Upper lobe of right lung (tissue), 1 donor: ENCODE measurements around the gene ZNF791. TPM values are rescaled to one million over a fixed set of nuclear protein-coding genes. Genes with fewer than 3 reads are reported as not detected.
A peak's percentile ranks its signal among the peaks of the same experiment; 100 is the strongest.

Source experiments
- ATAC-seq: fragments of 200-7000 bp; cut with Tn5 transposase; one replicate; pipeline ENCODE4 v1.9.1; 2020; ENCODE audit warnings: mild to moderate bottlenecking, moderate library complexity
- DNase-seq: peaks from one replicate; pipeline ENCODE4 v3.0.0-alpha.2; 2020
- H3K27ac ChIP-seq: fragments of 200-600 bp; one replicate; pipeline ENCODE4 v1.8.0; 2022
- H3K27me3 ChIP-seq: fragments of 200-600 bp; one replicate; pipeline ENCODE4 v1.8.0; 2022; ENCODE audit warnings: mild to moderate bottlenecking
- H3K36me3 ChIP-seq: fragments of 200-600 bp; one replicate; pipeline ENCODE4 v1.8.0; 2022
- H3K4me1 ChIP-seq: fragments of 200-600 bp; one replicate; pipeline ENCODE4 v1.8.0; 2022
- H3K4me3 ChIP-seq: fragments of 200-600 bp; one replicate; pipeline ENCODE4 v1.8.0; 2022; ENCODE audit warnings: mild to moderate bottlenecking
- H3K9me3 ChIP-seq: fragments of 200-600 bp; one replicate; pipeline ENCODE4 v1.8.0; 2022
- intact Hi-C: fragments of 100-400 bp; cut with DNase I; formaldehyde crosslinking; loops from one replicate; pipeline ENCODE4 v1.11.0; 2022
- total RNA-seq: library from RNA; stranded (reverse); fragmentation: NEBNext Ultra II Directional; extraction: Animal tissue kit (Norgen Biotek cat#: 25700); gene quantifications from one replicate; pipeline ENCODE4 v1.2.1, GENCODE V29; 2021
- TF ChIP-seq, protein P1 (sequence below): fragments of 200-600 bp; IDR thresholded peaks from one replicate; pipeline ENCODE4 v1.8.0; 2022; ENCODE audit warnings: antibody characterized with exemption
- donor health status: DM: no; HTN: yes; CAD: no; lungs with severe emphysema.

Gene ZNF791
- total RNA-seq, 1 donor from 2014 or later = 29.7 TPM

DNA sequence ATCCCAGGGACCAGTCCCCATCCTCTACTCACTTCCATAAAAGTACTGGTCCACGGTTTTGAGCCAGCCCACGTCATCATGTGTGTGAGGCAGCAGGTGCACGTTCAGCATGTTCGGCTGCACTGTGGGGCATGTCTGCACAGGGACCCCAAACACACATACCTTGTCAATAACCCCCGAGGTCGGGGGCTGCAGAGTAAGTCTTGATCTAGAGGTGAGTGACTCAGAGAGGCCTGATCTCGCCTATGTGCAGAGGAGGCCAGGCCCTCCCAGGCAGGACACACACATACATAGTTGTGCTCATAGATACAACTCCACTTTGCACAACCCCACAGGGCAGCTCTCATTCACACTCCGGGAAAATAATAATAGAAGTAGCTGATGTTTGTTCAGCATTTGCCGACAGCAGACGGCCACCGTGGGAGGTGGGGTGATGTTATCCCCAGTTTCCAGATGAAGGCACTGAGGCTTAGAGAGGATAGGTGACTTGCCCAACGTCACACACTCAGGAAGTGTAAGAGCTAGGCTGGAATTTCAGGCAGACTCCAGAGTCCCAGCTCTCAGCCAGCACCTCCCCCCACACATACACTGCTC, 55.0 kb downstream of the ZNF791 start:
- DNase-seq (no peak), ATAC-seq (peak; percentile 2)
- intact Hi-C loops = no loop called here
- Histone ChIP-seq H3K27me3 (no peaks in the 10 kb centered on the region), H3K4me1 (peaks cover 33% of the 10 kb centered on the region), H3K36me3 (peaks cover 42% of the 10 kb centered on the region), H3K9me3 (no peaks in the 10 kb centered on the region), H3K4me3 (peak overlapping the region; percentile 65), H3K27ac (peak overlapping the region; percentile 70)
- TF ChIP-seq, protein P1, sequence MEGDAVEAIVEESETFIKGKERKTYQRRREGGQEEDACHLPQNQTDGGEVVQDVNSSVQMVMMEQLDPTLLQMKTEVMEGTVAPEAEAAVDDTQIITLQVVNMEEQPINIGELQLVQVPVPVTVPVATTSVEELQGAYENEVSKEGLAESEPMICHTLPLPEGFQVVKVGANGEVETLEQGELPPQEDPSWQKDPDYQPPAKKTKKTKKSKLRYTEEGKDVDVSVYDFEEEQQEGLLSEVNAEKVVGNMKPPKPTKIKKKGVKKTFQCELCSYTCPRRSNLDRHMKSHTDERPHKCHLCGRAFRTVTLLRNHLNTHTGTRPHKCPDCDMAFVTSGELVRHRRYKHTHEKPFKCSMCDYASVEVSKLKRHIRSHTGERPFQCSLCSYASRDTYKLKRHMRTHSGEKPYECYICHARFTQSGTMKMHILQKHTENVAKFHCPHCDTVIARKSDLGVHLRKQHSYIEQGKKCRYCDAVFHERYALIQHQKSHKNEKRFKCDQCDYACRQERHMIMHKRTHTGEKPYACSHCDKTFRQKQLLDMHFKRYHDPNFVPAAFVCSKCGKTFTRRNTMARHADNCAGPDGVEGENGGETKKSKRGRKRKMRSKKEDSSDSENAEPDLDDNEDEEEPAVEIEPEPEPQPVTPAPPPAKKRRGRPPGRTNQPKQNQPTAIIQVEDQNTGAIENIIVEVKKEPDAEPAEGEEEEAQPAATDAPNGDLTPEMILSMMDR = no peak

DNA sequence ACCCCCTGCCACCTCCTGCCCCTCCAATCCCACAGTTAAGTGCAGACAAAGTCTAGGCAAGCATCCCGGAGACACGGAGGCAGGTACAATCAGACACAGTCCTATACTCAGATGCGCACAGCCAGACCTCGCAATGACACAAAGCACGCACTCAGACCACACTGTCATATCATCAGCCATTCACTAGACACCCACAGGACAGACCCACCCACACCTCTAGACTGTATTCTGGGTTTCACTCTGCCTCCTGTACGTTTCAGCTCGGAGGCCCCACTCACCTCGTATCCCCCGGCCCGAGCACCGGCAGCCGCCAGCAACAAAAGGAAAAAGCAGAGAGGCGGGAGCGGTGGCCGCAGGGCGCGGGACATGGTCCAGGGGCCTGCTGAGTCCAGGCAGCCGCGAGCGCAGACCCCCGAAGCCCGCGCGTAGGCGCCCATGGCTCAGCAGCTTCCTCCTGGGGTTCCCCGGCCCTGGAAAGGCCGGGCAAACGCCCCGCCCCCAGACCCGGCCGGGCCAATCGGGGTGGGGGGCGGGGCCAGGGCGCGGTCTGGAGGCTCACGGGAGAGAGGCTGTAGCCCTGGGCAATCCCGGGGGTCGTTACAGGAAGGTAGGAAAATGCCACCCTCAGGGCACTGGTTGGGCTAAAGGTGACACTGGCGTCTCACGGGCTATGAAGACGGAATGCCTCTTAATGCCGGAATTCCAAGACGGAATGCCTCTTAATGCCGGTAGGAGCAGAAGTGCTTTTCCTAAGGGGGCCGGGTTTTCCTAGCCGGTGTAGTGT, 55.7 kb downstream of the ZNF791 start, which contains the start of the genes MAN2B1 and WDR83:
Gene MAN2B1, minus strand, starts transcription at position 478 of the 784 bp plus-strand sequence. Its CDS starts 41 bp downstream, at position 437.
Gene WDR83, plus strand, starts transcription at position 543 of the 784 bp plus-strand sequence. CDS start 2,984 bp downstream, outside the sequence.
- peaks cover 35% of the 10 kb centered on the region for H3K36me3 ChIP-seq
- intact Hi-C loops = no loop called here
- TF ChIP-seq, protein P1 = no peak
- peak within 1 kb of the TSS; percentile 70 for H3K27ac ChIP-seq
- DNase-seq (peak; percentile 91), ATAC-seq (peak; percentile 87)
- H3K27me3 ChIP-seq = no peaks in the 10 kb centered on the region
- H3K4me1 ChIP-seq = peaks cover 33% of the 10 kb centered on the region
- peak within 1 kb of the TSS; percentile 65 for H3K4me3 ChIP-seq
- H3K9me3 ChIP-seq = no peaks in the 10 kb centered on the region

DNA sequence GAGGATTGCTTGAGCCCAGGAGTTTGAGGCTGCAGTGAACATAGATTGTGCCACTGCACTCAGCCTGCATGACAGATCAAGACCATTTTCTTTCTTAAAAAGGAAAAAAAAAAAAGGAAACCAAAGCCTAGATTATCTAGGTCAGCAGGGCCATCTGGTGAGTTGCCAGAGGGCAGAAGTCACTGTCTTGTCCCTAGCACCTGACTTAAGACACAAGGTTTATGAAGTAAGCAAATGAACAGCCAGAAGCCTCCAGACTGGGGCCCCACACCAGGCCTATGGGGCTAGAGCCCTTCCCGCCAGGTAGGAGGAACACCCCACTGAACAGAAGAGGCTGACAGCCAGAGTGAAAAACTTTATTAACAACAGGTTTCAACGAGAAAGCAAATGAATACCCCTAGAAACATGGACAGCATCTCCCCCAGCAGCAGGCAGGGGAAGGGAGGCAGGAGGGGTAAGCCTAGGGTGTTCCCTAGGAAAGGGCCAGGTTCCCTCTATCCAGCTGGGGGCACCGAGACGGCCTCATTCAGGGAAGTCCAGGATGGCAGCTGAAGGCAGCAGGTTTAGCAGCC, 57.1 kb downstream of the ZNF791 start:
- Histone ChIP-seq H3K4me3 (peak overlapping the region; percentile 92), H3K36me3 (peaks cover 28% of the 10 kb centered on the region), H3K9me3 (no peaks in the 10 kb centered on the region), H3K27ac (no peak overlapping the region), H3K27me3 (no peaks in the 10 kb centered on the region), H3K4me1 (peaks cover 37% of the 10 kb centered on the region)
- no peak for DNase-seq
- ATAC-seq = no peak
- TF ChIP-seq, protein P1 = no peak
- intact Hi-C loops = no loop called here

DNA sequence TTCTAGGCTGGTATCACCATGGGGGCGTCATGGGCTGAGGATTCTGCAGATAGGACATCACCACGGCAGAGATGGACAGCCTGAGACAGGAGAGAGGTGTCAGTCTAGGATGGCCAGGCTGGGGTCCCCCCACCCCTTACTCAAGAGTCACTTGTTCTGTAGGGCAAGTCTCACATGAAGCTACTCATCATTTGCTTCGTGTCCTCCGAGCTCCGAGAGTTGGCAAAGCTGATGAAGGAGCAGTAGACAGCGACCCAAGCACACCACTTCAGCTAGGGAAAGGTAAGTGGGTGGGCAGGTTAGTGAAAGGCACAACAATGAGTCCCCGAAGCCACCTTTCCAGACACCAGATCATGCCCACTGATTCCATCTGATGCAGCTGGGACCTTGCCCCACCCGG, 57.6 kb downstream of the ZNF791 start:
- Histone ChIP-seq H3K4me3 (peak overlapping the region; percentile 92), H3K27ac (peak overlapping the region; percentile 98), H3K27me3 (no peaks in the 10 kb centered on the region), H3K36me3 (peaks cover 28% of the 10 kb centered on the region), H3K9me3 (no peaks in the 10 kb centered on the region), H3K4me1 (peaks cover 37% of the 10 kb centered on the region)
- DNase-seq (no peak), ATAC-seq (no peak)
- TF ChIP-seq, protein P1 = no peak
- intact Hi-C loops = no loop called here

DNA sequence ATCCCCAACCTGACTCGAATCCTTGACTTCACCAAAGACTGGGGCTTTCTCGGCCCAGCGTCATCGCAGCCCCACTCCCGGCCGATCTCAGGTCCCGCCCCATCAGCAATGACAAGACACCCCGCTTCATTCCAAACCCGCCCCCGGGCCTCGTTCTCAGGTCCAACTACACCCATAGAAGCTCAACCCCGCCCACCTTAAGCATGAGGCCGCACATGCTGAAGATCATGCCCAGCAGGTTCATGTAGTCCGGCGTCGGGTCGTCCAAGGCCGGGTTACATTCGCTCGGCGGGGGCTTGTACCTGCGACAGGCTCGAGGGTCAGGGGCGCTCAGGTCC, 58.2 kb downstream of the ZNF791 start:
- Histone ChIP-seq H3K27me3 (no peaks in the 10 kb centered on the region), H3K9me3 (no peaks in the 10 kb centered on the region), H3K4me1 (peaks cover 37% of the 10 kb centered on the region), H3K4me3 (peak overlapping the region; percentile 92), H3K27ac (peak overlapping the region; percentile 98), H3K36me3 (peaks cover 28% of the 10 kb centered on the region)
- peak; percentile 77 for DNase-seq
- peak; percentile 7 for ATAC-seq
- intact Hi-C loops = no loop called here
- TF ChIP-seq, protein P1 = no peak
